ENCODE measurements around the gene SMS.

Gene SMS

DNA sequence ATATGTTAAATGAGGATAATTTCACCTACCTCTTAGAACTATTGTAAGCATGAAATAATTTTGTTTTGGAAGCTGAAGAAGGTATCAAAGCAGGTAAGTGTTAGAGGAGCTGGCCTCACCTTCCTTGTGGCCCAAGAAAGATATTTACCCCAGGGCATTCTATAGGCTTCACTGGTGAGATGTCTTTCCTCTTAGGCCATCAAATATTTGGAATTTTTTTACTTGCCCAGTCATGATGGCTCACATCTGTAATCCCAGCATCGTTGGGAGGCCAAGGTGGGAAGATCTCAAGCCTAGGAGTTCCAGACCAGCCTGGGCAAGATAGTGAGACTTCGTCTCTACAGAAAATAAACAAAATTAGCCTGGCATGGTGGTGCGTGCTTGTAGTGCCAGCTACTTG lies 6.1 kb upstream of the SMS start:
- H3K4me3 ChIP-seq (ENCODE audit: low read depth, low read length): no peak overlapping the region
- DNase-seq (ENCODE audit: low read depth): no peak
- TF ChIP-seq, protein P1, sequence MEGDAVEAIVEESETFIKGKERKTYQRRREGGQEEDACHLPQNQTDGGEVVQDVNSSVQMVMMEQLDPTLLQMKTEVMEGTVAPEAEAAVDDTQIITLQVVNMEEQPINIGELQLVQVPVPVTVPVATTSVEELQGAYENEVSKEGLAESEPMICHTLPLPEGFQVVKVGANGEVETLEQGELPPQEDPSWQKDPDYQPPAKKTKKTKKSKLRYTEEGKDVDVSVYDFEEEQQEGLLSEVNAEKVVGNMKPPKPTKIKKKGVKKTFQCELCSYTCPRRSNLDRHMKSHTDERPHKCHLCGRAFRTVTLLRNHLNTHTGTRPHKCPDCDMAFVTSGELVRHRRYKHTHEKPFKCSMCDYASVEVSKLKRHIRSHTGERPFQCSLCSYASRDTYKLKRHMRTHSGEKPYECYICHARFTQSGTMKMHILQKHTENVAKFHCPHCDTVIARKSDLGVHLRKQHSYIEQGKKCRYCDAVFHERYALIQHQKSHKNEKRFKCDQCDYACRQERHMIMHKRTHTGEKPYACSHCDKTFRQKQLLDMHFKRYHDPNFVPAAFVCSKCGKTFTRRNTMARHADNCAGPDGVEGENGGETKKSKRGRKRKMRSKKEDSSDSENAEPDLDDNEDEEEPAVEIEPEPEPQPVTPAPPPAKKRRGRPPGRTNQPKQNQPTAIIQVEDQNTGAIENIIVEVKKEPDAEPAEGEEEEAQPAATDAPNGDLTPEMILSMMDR (IDR thresholded peaks at IDR 0.05; ENCODE audit: low read depth, low read length, missing control alignments): no peak

DNA sequence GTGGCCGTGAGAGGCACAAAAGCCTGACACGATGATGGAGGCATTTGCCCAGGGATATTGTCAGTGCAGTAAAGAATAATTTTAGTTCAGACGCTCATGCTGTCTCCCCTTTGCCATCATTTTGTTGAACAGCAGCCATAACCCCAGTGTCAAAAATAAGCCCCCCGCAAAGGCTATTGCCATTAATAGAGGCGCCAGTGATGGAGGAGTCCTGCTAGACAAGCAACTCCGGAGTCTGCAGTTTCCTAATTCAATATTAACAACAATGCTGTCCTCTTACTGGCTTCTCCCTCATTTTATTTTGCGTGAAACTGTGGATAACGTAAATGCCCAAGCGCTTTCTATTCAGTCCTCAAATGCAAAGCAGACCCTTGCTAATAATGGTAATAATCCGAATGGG lies 603 bp upstream of the SMS start:
- TF ChIP-seq, protein P1 (IDR thresholded peaks at IDR 0.05; ENCODE audit: low read depth, low read length, missing control alignments): no peak
- H3K4me3 ChIP-seq (ENCODE audit: low read depth, low read length): peak overlapping the region; percentile 56; the same call in 1 of the 2 replicates
- no peak for DNase-seq (ENCODE audit: low read depth)

DNA sequence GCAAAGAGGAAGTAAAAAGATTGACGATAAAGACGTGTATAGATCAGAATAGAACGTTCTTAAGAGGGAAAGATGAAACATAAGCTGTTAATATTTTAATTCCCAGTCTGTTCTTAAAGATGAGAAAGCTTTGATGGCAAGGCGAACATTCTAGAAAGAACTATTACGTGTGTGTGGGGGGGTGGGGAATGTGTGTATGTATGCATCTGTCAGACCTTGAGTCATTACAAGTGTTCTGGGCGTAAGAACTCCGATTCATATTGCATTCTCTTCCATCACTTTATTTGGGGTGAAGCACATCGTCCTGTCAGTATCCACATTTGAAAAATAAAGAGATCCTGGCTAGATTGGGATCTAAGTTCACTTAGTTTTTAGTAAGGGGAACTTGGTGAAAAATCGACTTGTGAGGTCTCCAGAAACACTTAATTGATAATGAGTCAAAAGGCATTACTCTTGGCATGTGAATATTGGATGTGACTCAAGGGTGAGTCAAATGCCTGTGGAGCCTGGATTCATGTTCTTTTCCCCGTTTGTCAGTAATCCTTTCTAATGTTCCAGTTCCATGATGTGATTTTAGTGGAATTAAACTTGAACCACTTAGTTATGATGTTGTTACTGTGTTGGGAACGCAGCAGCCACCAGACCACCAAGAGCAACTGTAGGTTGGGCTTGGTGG lies 3.1 kb downstream of the SMS start:
- DNase-seq (ENCODE audit: low read depth): no peak
- TF ChIP-seq, protein P1 (IDR thresholded peaks at IDR 0.05; ENCODE audit: low read depth, low read length, missing control alignments): no peak
- H3K4me3 ChIP-seq (ENCODE audit: low read depth, low read length): no peak overlapping the region; the same call in 1 of the 2 replicates

DNA sequence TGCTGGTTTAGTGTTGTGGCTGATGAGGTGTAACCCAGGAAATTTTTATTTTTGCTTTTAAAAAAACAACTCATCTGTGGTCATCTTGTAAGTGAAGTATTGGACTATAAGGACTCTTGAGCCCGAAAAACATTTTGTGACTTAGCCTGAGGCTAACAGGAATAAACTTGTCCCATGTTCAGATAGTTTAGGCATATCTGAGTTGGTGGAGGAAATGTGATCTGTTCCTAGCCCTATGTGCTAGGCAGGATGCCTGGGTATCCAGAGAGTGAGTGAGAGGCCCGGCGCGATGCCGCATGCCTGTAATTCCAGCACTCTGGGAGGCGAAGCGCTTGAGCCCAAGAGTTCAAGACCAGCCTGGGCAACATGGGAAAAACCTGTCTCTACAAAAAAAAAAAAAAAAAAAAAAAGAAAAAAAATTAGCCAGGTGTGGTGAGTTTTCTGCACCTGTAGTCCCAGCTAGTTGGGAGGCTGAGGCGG lies 3.7 kb downstream of the SMS start:
- TF ChIP-seq, protein P1 (IDR thresholded peaks at IDR 0.05; ENCODE audit: low read depth, low read length, missing control alignments): no peak
- no peak for DNase-seq (ENCODE audit: low read depth)
- H3K4me3 ChIP-seq (ENCODE audit: low read depth, low read length): no peak overlapping the region

DNA sequence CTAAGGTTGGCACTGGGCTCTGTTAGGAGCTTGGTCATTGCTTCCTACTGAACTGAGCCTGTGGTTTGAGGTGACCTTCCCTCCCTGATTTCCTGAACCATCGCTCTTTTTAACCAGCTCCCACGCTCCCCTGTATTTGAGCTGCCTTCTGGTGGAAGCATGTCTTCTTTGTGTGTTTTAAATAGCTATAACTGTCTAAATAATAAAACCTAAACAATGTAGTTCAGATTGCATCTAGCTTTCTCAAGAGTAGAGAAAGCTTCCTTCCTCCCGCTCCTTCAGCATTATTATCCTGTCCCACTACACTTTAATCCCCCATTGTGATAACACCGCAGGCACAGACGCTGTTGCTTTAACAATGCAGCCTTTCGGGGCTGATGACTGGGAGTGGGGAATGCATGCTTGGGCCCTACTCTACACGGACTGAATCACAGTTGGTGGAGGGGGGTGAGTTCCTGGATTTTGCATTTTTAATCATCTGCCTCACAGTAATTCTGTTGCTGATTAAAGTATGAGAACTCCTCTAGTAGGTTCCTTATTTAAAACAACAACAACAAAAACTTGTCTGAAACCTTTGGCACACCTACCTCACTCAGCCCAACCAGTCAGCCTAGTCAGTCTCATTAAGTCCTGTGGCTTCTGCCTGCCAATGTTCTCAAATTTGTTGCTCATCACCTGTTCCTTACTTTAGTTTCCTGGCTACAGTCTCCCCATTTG lies 6.6 kb downstream of the SMS start:
- no peak overlapping the region for H3K4me3 ChIP-seq (ENCODE audit: low read depth, low read length)
- no peak for DNase-seq (ENCODE audit: low read depth)
- TF ChIP-seq, protein P1 (IDR thresholded peaks at IDR 0.05; ENCODE audit: low read depth, low read length, missing control alignments): no peak

DNA sequence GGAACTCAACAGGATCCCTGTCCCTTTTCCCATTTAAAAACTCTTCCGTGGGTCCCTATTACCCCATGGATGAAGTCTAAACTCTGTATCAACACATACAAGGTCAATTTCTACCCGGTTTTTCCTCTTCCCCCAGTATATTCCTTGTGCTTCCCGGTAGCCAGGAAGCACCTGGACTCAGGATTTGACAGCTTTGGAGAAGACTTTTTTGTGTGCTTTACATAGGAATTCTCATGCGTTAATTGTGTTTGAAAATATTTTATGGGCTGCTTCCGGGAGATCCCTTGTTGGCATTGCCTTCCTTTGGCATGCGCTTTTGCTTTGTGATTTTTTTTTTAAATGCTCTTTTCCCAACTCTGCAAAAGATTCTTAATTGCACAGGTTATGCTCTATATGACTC lies 7.2 kb downstream of the SMS start:
- TF ChIP-seq, protein P1 (IDR thresholded peaks at IDR 0.05; ENCODE audit: low read depth, low read length, missing control alignments): no peak
- H3K4me3 ChIP-seq (ENCODE audit: low read depth, low read length): no peak overlapping the region
- DNase-seq (ENCODE audit: low read depth): no peak
